Muscle layer of duodenum (tissue), 2 donors: ENCODE results near the gene FRMD5.

ENCODE experiments used
- H3K27ac ChIP-seq: one replicate; pipeline ENCODE4 v1.7.0; 2013; ENCODE audit warnings: mild to moderate bottlenecking, low read length
- H3K27me3 ChIP-seq: one replicate; pipeline ENCODE4 v1.7.0; 2013; ENCODE audit warnings: low read depth, mild to moderate bottlenecking, control low read depth, low read length
- H3K36me3 ChIP-seq, 2 donors: one replicate each; pipeline ENCODE4 v1.7.0; 2013; ENCODE audit warnings: low read length in 2 of 2, control low read depth in 1 of 2, mild to moderate bottlenecking in 1 of 2; ENCODE audit not compliant: insufficient read depth in 2 of 2, control insufficient read depth in 1 of 2
- H3K4me1 ChIP-seq, 2 donors: one replicate each; pipeline ENCODE4 v1.7.0; 2013; ENCODE audit warnings: low read length in 2 of 2, mild to moderate bottlenecking in 2 of 2, control low read depth in 1 of 2, moderate library complexity in 1 of 2; ENCODE audit not compliant: insufficient read depth in 2 of 2, control insufficient read depth in 1 of 2
- H3K4me3 ChIP-seq, 2 donors: one replicate each; pipeline ENCODE4 v1.7.0; 2013; ENCODE audit warnings: low read length in 2 of 2, low read depth in 1 of 2, mild to moderate bottlenecking in 1 of 2
- H3K9me3 ChIP-seq, 2 donors: one replicate each; pipeline ENCODE4 v1.7.0; 2013; ENCODE audit warnings: low read length in 2 of 2, control low read depth in 1 of 2, mild to moderate bottlenecking in 1 of 2; ENCODE audit not compliant: control insufficient read depth in 1 of 2
- donor health status: healthy.

FRMD5 gene

GRCh38 chr15:43887901-43888300 lies 307.2 kb downstream of the FRMD5 start:
- no peak overlapping the region for H3K4me3 ChIP-seq
- H3K36me3 ChIP-seq, result no peaks in the 10 kb centered on the region
- H3K9me3 ChIP-seq, result no peaks in the 10 kb centered on the region
- H3K4me1 ChIP-seq, result peaks cover 0 to 5% of the 10 kb centered on the region in 2 donors
- no peaks in the 10 kb centered on the region for H3K27me3 ChIP-seq
- H3K27ac ChIP-seq, result no peak overlapping the region

GRCh38 chr15:43886558-43886957 lies 308.5 kb downstream of the FRMD5 start:
- Histone ChIP-seq H3K4me3 (no peak overlapping the region), H3K4me1 (peaks cover 0 to 5% of the 10 kb centered on the region in 2 donors), H3K27ac (no peak overlapping the region), H3K9me3 (no peaks in the 10 kb centered on the region), H3K27me3 (no peaks in the 10 kb centered on the region), H3K36me3 (no peaks in the 10 kb centered on the region)

GRCh38 chr15:43883571-43883970 lies 311.5 kb downstream of the FRMD5 start:
- no peaks in the 10 kb centered on the region for H3K27me3 ChIP-seq
- no peaks in the 10 kb centered on the region for H3K36me3 ChIP-seq
- no peak overlapping the region for H3K4me3 ChIP-seq
- no peaks in the 10 kb centered on the region for H3K9me3 ChIP-seq
- no peak overlapping the region for H3K27ac ChIP-seq
- no peaks in the 10 kb centered on the region for H3K4me1 ChIP-seq

- no peaks in the 10 kb centered on the region for H3K36me3 ChIP-seq
- no peak overlapping the region for H3K4me3 ChIP-seq
- no peaks in the 10 kb centered on the region for H3K9me3 ChIP-seq
- H3K27ac ChIP-seq, result no peak overlapping the region
- H3K27me3 ChIP-seq, result no peaks in the 10 kb centered on the region
- no peaks in the 10 kb centered on the region for H3K4me1 ChIP-seq
Observed at GRCh38 chr15:43881944-43882343, 313.1 kb downstream of the FRMD5 start.

GRCh38 chr15:43881245-43881644 lies 313.8 kb downstream of the FRMD5 start:
- no peaks in the 10 kb centered on the region for H3K4me1 ChIP-seq
- H3K27me3 ChIP-seq, result no peaks in the 10 kb centered on the region
- H3K4me3 ChIP-seq, result no peak overlapping the region
- H3K36me3 ChIP-seq, result no peaks in the 10 kb centered on the region
- no peaks in the 10 kb centered on the region for H3K9me3 ChIP-seq
- H3K27ac ChIP-seq, result no peak overlapping the region

- H3K4me1 ChIP-seq, result no peaks in the 10 kb centered on the region
- no peaks in the 10 kb centered on the region for H3K9me3 ChIP-seq
- H3K4me3 ChIP-seq, result no peak overlapping the region
- H3K27ac ChIP-seq, result no peak overlapping the region
- H3K36me3 ChIP-seq, result no peaks in the 10 kb centered on the region
- H3K27me3 ChIP-seq, result no peaks in the 10 kb centered on the region
Observed at GRCh38 chr15:43880406-43881194, 314.5 kb downstream of the FRMD5 start.

GRCh38 chr15:43879386-43880355 lies 315.4 kb downstream of the FRMD5 start:
- no peaks in the 10 kb centered on the region for H3K36me3 ChIP-seq
- no peaks in the 10 kb centered on the region for H3K4me1 ChIP-seq
- H3K27me3 ChIP-seq, result no peaks in the 10 kb centered on the region
- H3K9me3 ChIP-seq, result no peaks in the 10 kb centered on the region
- H3K4me3 ChIP-seq, result no peak overlapping the region
- no peak overlapping the region for H3K27ac ChIP-seq

- H3K4me3 ChIP-seq, result no peak overlapping the region
- H3K9me3 ChIP-seq, result no peaks in the 10 kb centered on the region
- no peak overlapping the region for H3K27ac ChIP-seq
- no peaks in the 10 kb centered on the region for H3K36me3 ChIP-seq
- H3K27me3 ChIP-seq, result no peaks in the 10 kb centered on the region
- H3K4me1 ChIP-seq, result no peaks in the 10 kb centered on the region
Observed at GRCh38 chr15:43878446-43878845, 316.6 kb downstream of the FRMD5 start.

- Histone ChIP-seq H3K36me3 (no peaks in the 10 kb centered on the region), H3K4me1 (no peaks in the 10 kb centered on the region), H3K27me3 (no peaks in the 10 kb centered on the region), H3K27ac (no peak overlapping the region), H3K9me3 (no peaks in the 10 kb centered on the region), H3K4me3 (no peak overlapping the region)
Observed at GRCh38 chr15:43877371-43877770, 317.7 kb downstream of the FRMD5 start.

- no peaks in the 10 kb centered on the region for H3K27me3 ChIP-seq
- H3K27ac ChIP-seq, result no peak overlapping the region
- H3K4me1 ChIP-seq, result no peaks in the 10 kb centered on the region
- no peak overlapping the region for H3K4me3 ChIP-seq
- no peaks in the 10 kb centered on the region for H3K9me3 ChIP-seq
- no peaks in the 10 kb centered on the region for H3K36me3 ChIP-seq
Observed at GRCh38 chr15:43876872-43877271, 318.2 kb downstream of the FRMD5 start.

GRCh38 chr15:43873651-43874050 lies 321.4 kb downstream of the FRMD5 start:
- H3K27me3 ChIP-seq, result no peaks in the 10 kb centered on the region
- H3K4me1 ChIP-seq, result no peaks in the 10 kb centered on the region
- H3K9me3 ChIP-seq, result no peaks in the 10 kb centered on the region
- no peak overlapping the region for H3K4me3 ChIP-seq
- no peak overlapping the region for H3K27ac ChIP-seq
- no peaks in the 10 kb centered on the region for H3K36me3 ChIP-seq
